Measurements from ENCODE around the gene FSHR. TPM values are rescaled to one million over a fixed set of nuclear protein-coding genes. Genes with fewer than 3 reads are reported as not detected.

The FSHR gene
- total RNA-seq, 2 experiments from 2014 or later = not detected

DNA sequence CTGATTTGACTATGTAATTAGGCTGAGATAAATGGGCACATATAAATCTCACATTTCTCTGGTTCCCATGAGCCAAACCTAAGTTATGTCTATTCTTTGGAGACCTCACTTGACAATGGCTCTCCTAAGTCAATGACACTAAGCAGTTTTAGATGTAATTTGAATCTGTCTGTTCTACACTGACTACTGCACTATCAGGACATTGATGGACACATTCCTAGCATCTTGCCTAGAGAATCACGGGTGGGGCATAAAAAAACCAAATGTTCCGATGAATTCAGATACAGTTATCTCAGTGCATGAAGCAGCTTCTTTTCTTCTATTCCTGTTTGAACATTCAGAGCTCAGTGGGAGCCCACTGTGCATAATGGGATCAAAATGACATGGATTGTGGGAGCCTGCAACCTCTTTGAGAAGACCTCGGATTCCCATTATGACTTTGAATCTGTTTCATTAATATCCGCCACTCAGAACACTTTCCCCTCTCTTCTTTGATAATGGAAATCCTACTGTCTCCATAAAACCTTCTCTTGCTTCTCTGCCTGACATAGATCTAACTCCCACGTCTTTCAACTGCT is 110.8 kb downstream of the FSHR start:
- H3K36me3 Mint-ChIP-seq (ENCODE audit: low read depth) = no peaks in the 10 kb centered on the region
- POLR2A ChIA-PET = no interaction called here

DNA sequence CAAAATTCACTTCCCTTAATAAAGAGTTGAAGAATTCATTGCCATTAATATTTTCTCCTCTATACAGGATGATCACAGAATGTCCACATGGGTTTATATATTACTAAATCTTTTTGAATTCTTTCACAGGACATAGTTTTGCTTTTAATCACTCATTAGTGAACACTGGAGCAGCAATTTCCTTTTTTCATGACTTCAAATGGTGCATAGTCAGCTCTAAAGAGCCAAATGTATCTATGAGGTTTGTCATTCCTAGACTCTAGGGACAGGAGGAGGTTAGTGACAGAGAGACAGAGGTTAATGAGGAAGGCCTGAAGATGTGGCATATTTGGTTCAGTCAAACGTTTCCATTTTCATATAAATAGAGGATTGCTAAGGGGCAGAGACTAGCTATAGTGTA is 111.8 kb downstream of the FSHR start:
- no peak overlapping the region for H3K27ac Mint-ChIP-seq
- H3K9me3 Mint-ChIP-seq (ENCODE audit: insufficient read depth) = no peaks in the 10 kb centered on the region
- ChIA-PET CTCF (no interaction called here), POLR2A (no interaction called here)
- H3K27me3 Mint-ChIP-seq (ENCODE audit: low read depth) = no peaks in the 10 kb centered on the region
- H3K4me3 Mint-ChIP-seq = no peak overlapping the region
- no peaks in the 10 kb centered on the region for H3K4me1 Mint-ChIP-seq (ENCODE audit: low read depth)
- DNase-seq (no peak), ATAC-seq (no peak)
- H3K36me3 Mint-ChIP-seq (ENCODE audit: low read depth) = no peaks in the 10 kb centered on the region

More for the DNA sequence above, 110.8 kb downstream of the FSHR start:
- no peaks in the 10 kb centered on the region for H3K9me3 Mint-ChIP-seq (ENCODE audit: insufficient read depth)
- no peak for ATAC-seq
- CTCF ChIA-PET = no interaction called here
- no peaks in the 10 kb centered on the region for H3K4me1 Mint-ChIP-seq (ENCODE audit: low read depth)
- no peak for DNase-seq
- no peak overlapping the region for H3K27ac Mint-ChIP-seq
- H3K4me3 Mint-ChIP-seq = no peak overlapping the region
- H3K27me3 Mint-ChIP-seq (ENCODE audit: low read depth) = no peaks in the 10 kb centered on the region

DNA sequence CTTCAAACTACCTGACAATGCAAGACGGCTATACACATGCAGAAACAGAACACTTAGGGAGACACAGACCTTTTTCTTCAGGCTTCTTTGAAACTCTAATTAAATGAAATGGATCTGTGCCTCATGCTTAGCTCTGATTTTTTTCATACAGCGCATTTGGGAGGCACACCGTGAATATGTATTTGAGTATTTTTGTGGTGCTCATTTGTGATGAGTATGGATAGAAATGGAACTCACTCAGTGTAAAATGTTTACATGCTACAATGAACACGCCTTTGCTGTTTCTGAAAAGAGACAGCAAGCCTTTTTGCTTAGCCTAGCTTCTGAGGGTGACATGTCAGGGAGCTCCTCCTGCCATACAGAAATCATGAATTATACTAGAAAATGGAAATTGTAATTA is 113.3 kb downstream of the FSHR start:
- ATAC-seq = no peak
- POLR2A ChIA-PET = no interaction called here
- Mint-ChIP-seq H3K27me3 (ENCODE audit: low read depth) (no peaks in the 10 kb centered on the region), H3K4me1 (ENCODE audit: low read depth) (no peaks in the 10 kb centered on the region), H3K4me3 (no peak overlapping the region), H3K9me3 (ENCODE audit: insufficient read depth) (no peaks in the 10 kb centered on the region), H3K27ac (no peak overlapping the region), H3K36me3 (ENCODE audit: low read depth) (no peaks in the 10 kb centered on the region)
- no peak for DNase-seq
- CTCF ChIA-PET = no interaction called here

DNA sequence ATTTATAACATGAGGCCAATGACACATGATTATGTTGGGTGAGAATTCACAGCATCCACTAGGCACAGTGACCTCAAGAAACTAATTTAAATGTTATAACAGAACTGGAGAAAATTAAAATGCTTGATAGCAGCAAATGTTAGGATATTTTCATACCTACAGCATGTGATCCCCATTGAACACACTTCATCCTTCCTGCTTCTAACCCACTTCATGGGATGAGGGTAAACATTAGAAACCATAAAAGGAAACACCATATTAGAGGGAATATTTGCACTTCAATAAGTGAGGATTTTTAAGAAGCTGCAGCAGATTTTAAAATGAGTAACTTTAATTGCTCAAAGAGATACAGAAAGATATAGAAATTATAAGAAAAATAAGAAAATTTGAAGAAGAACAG is 117.1 kb downstream of the FSHR start:
- no peak for DNase-seq
- ChIA-PET POLR2A (no interaction called here), CTCF (no interaction called here)
- Mint-ChIP-seq H3K4me3 (no peak overlapping the region), H3K27ac (no peak overlapping the region), H3K36me3 (ENCODE audit: low read depth) (no peaks in the 10 kb centered on the region), H3K27me3 (ENCODE audit: low read depth) (no peaks in the 10 kb centered on the region), H3K9me3 (ENCODE audit: insufficient read depth) (no peaks in the 10 kb centered on the region), H3K4me1 (ENCODE audit: low read depth) (no peaks in the 10 kb centered on the region)
- no peak for ATAC-seq

DNA sequence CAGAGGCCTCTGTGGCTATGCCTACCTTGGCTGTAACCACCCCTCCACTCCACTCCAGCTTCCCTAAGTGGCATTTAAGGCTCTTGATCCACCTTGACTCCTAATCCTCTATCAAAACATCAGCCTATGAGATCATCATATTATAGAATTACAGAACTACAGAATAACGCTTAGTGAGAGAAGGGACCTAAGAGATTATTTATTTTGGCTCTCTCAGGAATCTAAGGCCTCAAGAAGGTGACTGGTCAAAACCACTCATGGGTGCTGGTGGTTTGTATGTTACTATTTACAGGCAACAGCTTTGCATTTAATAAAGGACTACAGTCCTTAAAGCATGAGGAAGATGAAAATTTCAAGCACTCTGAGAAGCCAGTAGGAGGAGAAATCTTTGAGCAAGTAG is 118.8 kb downstream of the FSHR start:
- no peaks in the 10 kb centered on the region for H3K4me1 Mint-ChIP-seq (ENCODE audit: low read depth)
- H3K4me3 Mint-ChIP-seq = no peak overlapping the region
- DNase-seq (no peak), ATAC-seq (no peak)
- no peak overlapping the region for H3K27ac Mint-ChIP-seq
- H3K9me3 Mint-ChIP-seq (ENCODE audit: insufficient read depth) = no peaks in the 10 kb centered on the region
- POLR2A ChIA-PET = no interaction called here
- CTCF ChIA-PET = no interaction called here
- no peaks in the 10 kb centered on the region for H3K36me3 Mint-ChIP-seq (ENCODE audit: low read depth)
- no peaks in the 10 kb centered on the region for H3K27me3 Mint-ChIP-seq (ENCODE audit: low read depth)

DNA sequence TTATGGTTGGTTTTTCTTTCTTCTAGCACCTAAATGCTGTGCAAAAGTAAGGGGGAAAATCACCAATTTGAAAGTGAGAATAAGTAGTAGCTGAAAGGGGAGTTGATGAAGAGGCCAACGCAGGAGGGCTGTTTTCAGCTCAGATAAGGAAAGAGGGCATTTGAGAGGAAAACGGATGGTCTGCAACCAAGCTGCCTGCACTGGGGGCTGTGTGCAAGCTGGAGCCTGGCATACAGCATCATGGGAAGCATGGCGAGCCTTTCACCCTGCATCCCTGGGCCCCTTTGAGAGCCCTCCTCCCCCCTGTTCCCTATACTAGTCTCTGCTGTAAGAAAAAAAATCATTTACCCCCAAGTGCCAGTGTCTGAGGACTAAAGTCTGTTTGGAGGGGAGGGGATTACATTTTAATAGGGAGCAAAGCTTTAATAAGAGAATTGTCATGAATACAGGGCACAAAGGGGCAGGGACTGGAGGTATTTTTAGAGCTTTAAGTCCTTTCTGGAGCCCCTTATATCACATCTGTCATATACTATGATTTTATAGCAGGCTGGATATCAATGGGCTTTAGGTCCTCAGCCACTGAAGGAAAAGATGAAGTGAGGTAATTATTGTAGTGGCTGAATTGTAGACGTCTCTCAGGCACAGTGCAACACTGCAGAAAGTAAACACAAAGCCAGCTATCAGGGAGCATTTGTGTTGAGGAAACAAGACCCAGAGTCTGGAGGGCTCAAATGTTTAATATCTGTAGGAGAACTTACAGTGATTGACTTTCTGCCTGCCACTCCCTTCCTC is 120.7 kb downstream of the FSHR start:
- Mint-ChIP-seq H3K36me3 (ENCODE audit: low read depth) (no peaks in the 10 kb centered on the region), H3K9me3 (ENCODE audit: insufficient read depth) (no peaks in the 10 kb centered on the region), H3K4me3 (no peak overlapping the region), H3K27me3 (ENCODE audit: low read depth) (no peaks in the 10 kb centered on the region), H3K27ac (no peak overlapping the region), H3K4me1 (ENCODE audit: low read depth) (no peaks in the 10 kb centered on the region)
- ATAC-seq = no peak
- no peak for DNase-seq
- ChIA-PET CTCF (no interaction called here), POLR2A (no interaction called here)

DNA sequence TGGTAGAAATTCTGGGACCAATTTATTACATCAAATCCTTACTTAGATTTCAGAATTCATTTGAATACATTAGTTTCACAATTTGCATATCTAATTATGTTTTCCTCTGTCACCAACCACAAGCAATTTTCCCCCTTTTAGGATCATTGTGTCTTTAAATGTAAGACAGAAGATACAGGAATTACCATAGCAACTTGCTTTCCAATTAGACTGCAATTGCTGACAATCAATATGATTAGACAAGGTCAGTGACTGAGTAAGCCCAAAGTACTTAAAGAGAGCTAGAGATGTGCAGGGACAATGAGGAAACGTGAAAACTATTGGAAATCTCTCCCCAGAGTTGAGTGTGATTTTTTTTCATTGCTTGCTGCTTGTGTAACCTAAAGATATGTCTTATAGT is 121.4 kb downstream of the FSHR start:
- no peaks in the 10 kb centered on the region for H3K9me3 Mint-ChIP-seq (ENCODE audit: insufficient read depth)
- no peak overlapping the region for H3K27ac Mint-ChIP-seq
- DNase-seq (no peak), ATAC-seq (no peak)
- H3K4me1 Mint-ChIP-seq (ENCODE audit: low read depth) = no peaks in the 10 kb centered on the region
- H3K27me3 Mint-ChIP-seq (ENCODE audit: low read depth) = no peaks in the 10 kb centered on the region
- ChIA-PET POLR2A (no interaction called here), CTCF (no interaction called here)
- H3K4me3 Mint-ChIP-seq = no peak overlapping the region
- no peaks in the 10 kb centered on the region for H3K36me3 Mint-ChIP-seq (ENCODE audit: low read depth)

DNA sequence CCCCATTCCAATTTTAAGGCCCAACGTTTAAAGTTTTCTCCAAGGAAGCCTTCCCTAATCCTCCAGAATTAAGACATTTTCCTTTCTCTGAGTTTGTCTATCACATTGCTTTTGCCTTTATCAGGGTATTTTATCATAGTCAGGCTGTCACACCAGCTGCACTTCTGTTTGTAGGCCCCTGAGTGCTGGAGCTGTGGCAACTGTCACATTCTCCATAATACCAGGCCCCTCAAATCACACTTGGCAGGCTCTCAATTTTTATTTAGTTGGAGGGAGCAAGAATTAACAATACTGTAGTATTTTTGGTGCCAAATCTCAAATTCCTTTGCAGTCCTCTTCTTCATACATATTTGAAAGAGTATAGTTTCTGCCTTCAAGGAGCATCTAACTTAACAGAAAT is 122.2 kb downstream of the FSHR start:
- H3K36me3 Mint-ChIP-seq (ENCODE audit: low read depth) = no peaks in the 10 kb centered on the region
- H3K27me3 Mint-ChIP-seq (ENCODE audit: low read depth) = no peaks in the 10 kb centered on the region
- CTCF ChIA-PET = no interaction called here
- H3K27ac Mint-ChIP-seq = no peak overlapping the region
- no peaks in the 10 kb centered on the region for H3K4me1 Mint-ChIP-seq (ENCODE audit: low read depth)
- H3K9me3 Mint-ChIP-seq (ENCODE audit: insufficient read depth) = no peaks in the 10 kb centered on the region
- no peak for DNase-seq
- POLR2A ChIA-PET = no interaction called here
- no peak overlapping the region for H3K4me3 Mint-ChIP-seq
- ATAC-seq = no peak

DNA sequence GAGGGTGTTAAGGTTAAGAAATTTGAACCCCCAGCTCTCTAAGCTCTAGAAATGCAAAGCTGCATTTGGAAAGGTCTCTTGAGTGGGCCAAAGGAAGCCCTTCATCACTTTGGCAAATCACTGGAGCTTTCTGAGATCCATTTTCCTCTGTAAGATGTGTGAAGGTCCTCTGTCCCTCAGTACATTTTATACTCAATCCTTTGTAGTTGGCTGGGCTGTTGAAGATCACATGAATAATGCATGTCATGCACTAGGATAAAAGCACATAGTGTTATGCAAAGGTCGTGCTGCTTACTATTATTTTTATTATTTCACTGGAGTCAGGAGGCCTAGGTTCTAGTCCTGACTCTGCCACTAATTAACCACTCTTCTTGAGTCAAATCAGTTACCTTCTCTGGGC is 124.9 kb downstream of the FSHR start:
- ChIA-PET POLR2A (no interaction called here), CTCF (no interaction called here)
- Mint-ChIP-seq H3K9me3 (ENCODE audit: insufficient read depth) (no peaks in the 10 kb centered on the region), H3K27me3 (ENCODE audit: low read depth) (no peaks in the 10 kb centered on the region), H3K4me3 (no peak overlapping the region), H3K4me1 (ENCODE audit: low read depth) (no peaks in the 10 kb centered on the region), H3K36me3 (ENCODE audit: low read depth) (no peaks in the 10 kb centered on the region), H3K27ac (no peak overlapping the region)
- no peak for ATAC-seq
- DNase-seq = no peak

DNA sequence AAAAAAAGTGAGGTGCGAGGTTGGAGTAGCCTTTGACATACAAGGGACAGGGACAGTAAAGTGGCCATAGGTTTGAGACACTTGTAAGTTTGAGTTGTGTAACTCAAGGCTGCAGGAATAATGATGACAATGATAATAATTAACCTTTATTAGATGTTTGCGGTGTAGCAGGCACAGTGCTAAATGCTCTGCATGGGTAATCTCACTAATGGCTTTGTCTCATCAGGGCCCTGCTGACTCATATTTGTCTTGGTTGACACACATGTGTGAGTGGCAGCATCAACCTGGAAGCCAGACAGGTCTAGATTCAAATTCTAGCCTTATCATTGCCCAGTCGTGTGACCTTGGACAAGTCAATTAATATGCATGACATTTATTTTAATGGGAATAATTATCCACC is 126.2 kb downstream of the FSHR start:
- Mint-ChIP-seq H3K9me3 (ENCODE audit: insufficient read depth) (no peaks in the 10 kb centered on the region), H3K27ac (no peak overlapping the region), H3K36me3 (ENCODE audit: low read depth) (no peaks in the 10 kb centered on the region), H3K4me1 (ENCODE audit: low read depth) (no peaks in the 10 kb centered on the region), H3K4me3 (no peak overlapping the region), H3K27me3 (ENCODE audit: low read depth) (no peaks in the 10 kb centered on the region)
- ATAC-seq (no peak), DNase-seq (no peak)
- ChIA-PET POLR2A (no interaction called here), CTCF (no interaction called here)

DNA sequence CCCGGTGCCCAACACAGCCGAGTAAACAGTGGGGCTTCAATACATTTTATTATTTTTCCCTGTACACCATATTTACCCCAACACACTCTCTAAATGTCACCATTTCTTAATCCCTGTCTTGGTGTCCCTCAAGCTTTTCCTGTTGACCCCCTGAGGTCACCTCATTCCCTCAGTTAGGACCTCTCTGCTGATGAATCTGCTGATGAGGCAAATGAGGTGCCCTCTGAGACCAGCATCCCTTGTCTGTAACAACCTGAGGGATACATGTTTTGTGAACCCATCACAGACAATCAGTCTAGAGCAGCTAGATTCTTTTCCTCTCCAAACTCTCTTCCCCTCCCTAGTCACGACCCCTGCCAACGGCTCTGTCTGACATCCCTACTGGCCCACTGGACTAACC is 127.6 kb downstream of the FSHR start:
- no peak overlapping the region for H3K4me3 Mint-ChIP-seq
- POLR2A ChIA-PET = no interaction called here
- H3K27ac Mint-ChIP-seq = no peak overlapping the region
- CTCF ChIA-PET = no interaction called here
- H3K9me3 Mint-ChIP-seq (ENCODE audit: insufficient read depth) = no peaks in the 10 kb centered on the region
- ATAC-seq = no peak
- no peaks in the 10 kb centered on the region for H3K4me1 Mint-ChIP-seq (ENCODE audit: low read depth)
- no peaks in the 10 kb centered on the region for H3K36me3 Mint-ChIP-seq (ENCODE audit: low read depth)
- H3K27me3 Mint-ChIP-seq (ENCODE audit: low read depth) = no peaks in the 10 kb centered on the region
- DNase-seq = no peak

DNA sequence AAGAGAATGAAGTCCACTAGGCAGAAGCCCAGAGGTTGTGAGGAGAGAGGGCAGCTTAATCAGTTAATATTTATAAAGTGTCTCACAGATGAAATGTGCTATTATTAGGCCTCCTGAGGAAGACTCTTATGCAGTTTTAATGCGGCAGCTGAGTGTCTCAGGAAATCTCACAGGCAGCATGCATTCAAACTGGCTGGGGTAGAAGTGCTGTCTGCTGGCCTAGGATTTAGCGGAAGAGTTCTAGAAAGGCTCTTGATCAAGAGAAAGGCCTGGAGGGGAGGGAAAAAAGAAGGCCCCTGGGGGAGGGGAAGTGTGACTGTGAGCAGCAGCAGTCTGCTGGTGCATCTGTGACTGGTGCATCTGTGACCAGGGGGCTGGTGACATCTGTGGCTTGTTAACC is 133.0 kb downstream of the FSHR start:
- H3K4me1 Mint-ChIP-seq (ENCODE audit: low read depth) = no peaks in the 10 kb centered on the region
- ATAC-seq = no peak
- H3K4me3 Mint-ChIP-seq = no peak overlapping the region
- no peaks in the 10 kb centered on the region for H3K27me3 Mint-ChIP-seq (ENCODE audit: low read depth)
- H3K9me3 Mint-ChIP-seq (ENCODE audit: insufficient read depth) = no peaks in the 10 kb centered on the region
- H3K36me3 Mint-ChIP-seq (ENCODE audit: low read depth) = no peaks in the 10 kb centered on the region
- CTCF ChIA-PET = no interaction called here
- no peak overlapping the region for H3K27ac Mint-ChIP-seq
- DNase-seq = no peak
- POLR2A ChIA-PET = no interaction called here

DNA sequence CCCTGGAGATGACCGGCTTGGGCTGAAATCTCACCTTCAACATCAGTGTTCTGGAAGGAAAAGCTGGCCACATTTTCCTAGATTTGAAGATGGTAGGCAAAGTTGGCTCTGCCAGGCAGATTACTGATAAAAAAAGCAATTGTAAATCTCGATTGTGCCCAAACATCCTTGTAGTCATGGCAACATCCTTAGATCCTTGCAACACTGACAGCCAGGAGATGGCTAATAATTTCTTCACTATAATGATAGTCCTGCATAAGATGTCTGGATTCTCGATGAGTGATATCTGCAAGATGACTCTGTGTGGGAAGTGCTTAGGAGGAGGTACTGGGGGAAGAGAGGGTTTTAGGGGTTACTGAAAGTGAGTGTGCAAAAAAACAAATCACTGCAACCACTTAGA is 149.1 kb downstream of the FSHR start:
- H3K9me3 Mint-ChIP-seq (ENCODE audit: insufficient read depth) = no peaks in the 10 kb centered on the region
- no peak for ATAC-seq
- no peaks in the 10 kb centered on the region for H3K36me3 Mint-ChIP-seq (ENCODE audit: low read depth)
- ChIA-PET CTCF (no interaction called here), POLR2A (no interaction called here)
- no peak for DNase-seq
- H3K27ac Mint-ChIP-seq = no peak overlapping the region
- H3K27me3 Mint-ChIP-seq (ENCODE audit: low read depth) = no peaks in the 10 kb centered on the region
- H3K4me1 Mint-ChIP-seq (ENCODE audit: low read depth) = no peaks in the 10 kb centered on the region
- no peak overlapping the region for H3K4me3 Mint-ChIP-seq
